OCI-LY7 (cell line): ENCODE results near the gene PSMB10.

Experiments used
- EZH2phosphoT487 ChIP-seq: fragments of 200-600 bp; sonication (generic); IDR thresholded peaks from 2 replicates; pipeline ENCODE4 v1.6.1; 2018; ENCODE audit warnings: low read depth, borderline replicate concordance, mild to moderate bottlenecking, mixed run types, antibody characterized with exemption, low read length, moderate library complexity, mixed read lengths
- TF ChIP-seq, protein P1 (sequence below): fragments of 200-600 bp; sonication (generic); conservative IDR thresholded peaks from 2 replicates; pipeline ENCODE4 v1.5.1; 2014; ENCODE audit warnings: mild to moderate bottlenecking, antibody characterized with exemption, low read length, moderate library complexity, mixed read lengths

- TF ChIP-seq, protein P1, sequence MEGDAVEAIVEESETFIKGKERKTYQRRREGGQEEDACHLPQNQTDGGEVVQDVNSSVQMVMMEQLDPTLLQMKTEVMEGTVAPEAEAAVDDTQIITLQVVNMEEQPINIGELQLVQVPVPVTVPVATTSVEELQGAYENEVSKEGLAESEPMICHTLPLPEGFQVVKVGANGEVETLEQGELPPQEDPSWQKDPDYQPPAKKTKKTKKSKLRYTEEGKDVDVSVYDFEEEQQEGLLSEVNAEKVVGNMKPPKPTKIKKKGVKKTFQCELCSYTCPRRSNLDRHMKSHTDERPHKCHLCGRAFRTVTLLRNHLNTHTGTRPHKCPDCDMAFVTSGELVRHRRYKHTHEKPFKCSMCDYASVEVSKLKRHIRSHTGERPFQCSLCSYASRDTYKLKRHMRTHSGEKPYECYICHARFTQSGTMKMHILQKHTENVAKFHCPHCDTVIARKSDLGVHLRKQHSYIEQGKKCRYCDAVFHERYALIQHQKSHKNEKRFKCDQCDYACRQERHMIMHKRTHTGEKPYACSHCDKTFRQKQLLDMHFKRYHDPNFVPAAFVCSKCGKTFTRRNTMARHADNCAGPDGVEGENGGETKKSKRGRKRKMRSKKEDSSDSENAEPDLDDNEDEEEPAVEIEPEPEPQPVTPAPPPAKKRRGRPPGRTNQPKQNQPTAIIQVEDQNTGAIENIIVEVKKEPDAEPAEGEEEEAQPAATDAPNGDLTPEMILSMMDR = no peak
- TF ChIP-seq EZH2phosphoT487 = no peak
Observed at GRCh38 chr16:67976205-67976604, 39.6 kb upstream of the PSMB10 start.
